PC-3 (cell line): ENCODE measurements around the gene SLC38A4. TPM values are rescaled to one million over a fixed set of nuclear protein-coding genes. Genes with fewer than 3 reads are reported as not detected.
"Not testable (repeated sequence)": the region's sequence is repeated elsewhere in the genome, so short reads cannot be mapped to it uniquely, and the experiment has no call there.

Experiments used
- ATAC-seq: fragments of 200-7000 bp; cut with Tn5 transposase; 2 replicates; pipeline ENCODE4 v1.9.1; 2020; ENCODE audit warnings: mild to moderate bottlenecking, moderate library complexity
- BruUV-seq: library from RNA; stranded (reverse); fragments of 400-500 nt; replicated peaks from 2 replicates; lab custom pipeline; 2021; lab: Mats Ljungman, UMichigan
- CTCF ChIA-PET: fragments of 300-600 bp; sonication (Branson Sonifier 250); formaldehyde crosslinking; loops from one replicate; lab custom pipeline; 2022; ENCODE audit warnings: antibody characterized with exemption; lab: Charles Lee
- POLR2A ChIA-PET: fragments of 300-600 bp; sonication (Branson Sonifier 250); formaldehyde crosslinking; loops from one replicate; lab custom pipeline; 2022; ENCODE audit warnings: antibody characterized with exemption; ENCODE audit not compliant: unreplicated experiment; lab: Charles Lee
- DNase-seq: peaks from one replicate; pipeline ENCODE4 v3.0.0-alpha.2; 2015
- H2AFZ ChIP-seq: fragments of 300-600 bp; sonication (generic); 2 replicates; pipeline ENCODE4 v1.6.0; 2016; ENCODE audit warnings: antibody characterized with exemption, low read length
- H3F3A ChIP-seq: fragments of 300-600 bp; sonication (generic); one replicate; pipeline ENCODE4 v1.6.0; 2017; ENCODE audit warnings: antibody characterized with exemption, low read length, control low read depth, mild to moderate bottlenecking; ENCODE audit not compliant: unreplicated experiment
- H3K27ac ChIP-seq: fragments of 300-600 bp; sonication (generic); 2 replicates; pipeline ENCODE4 v1.5.1; 2016; ENCODE audit warnings: mild to moderate bottlenecking, low read length
- H3K27me3 ChIP-seq: fragments of 300-600 bp; sonication (generic); 2 replicates; pipeline ENCODE4 v1.6.1; 2016; ENCODE audit warnings: low read length, mixed read lengths
- H3K36me3 ChIP-seq: fragments of 300-600 bp; sonication (generic); 2 replicates; pipeline ENCODE4 v1.6.1; 2016; ENCODE audit warnings: low read depth, mixed run types, low read length, mixed read lengths
- H3K4me1 ChIP-seq: fragments of 300-600 bp; sonication (generic); 2 replicates; pipeline ENCODE4 v1.5.1; 2016; ENCODE audit warnings: low read length; ENCODE audit not compliant: insufficient read depth
- H3K4me2 ChIP-seq: fragments of 300-600 bp; sonication (generic); 2 replicates; pipeline ENCODE4 v1.6.0; 2016; ENCODE audit warnings: low read length
- H3K4me3 ChIP-seq: fragments of 300-600 bp; sonication (generic); 2 replicates; pipeline ENCODE4 v1.5.1; 2016; ENCODE audit warnings: mild to moderate bottlenecking, low read length, mixed read lengths
- H3K79me2 ChIP-seq: fragments of 300-600 bp; sonication (generic); 2 replicates; pipeline ENCODE4 v1.6.1; 2017; ENCODE audit warnings: low read length, mixed read lengths
- H3K9ac ChIP-seq: fragments of 300-600 bp; sonication (generic); 2 replicates; pipeline ENCODE4 v1.6.0; 2016; ENCODE audit warnings: mild to moderate bottlenecking, low read length
- H3K9me2 ChIP-seq: fragments of 300-600 bp; sonication (generic); replicated peaks from 2 replicates; pipeline ENCODE4 v1.6.1; 2016; ENCODE audit warnings: mixed run types, low read length, mixed read lengths
- H3K9me3 ChIP-seq: fragments of 300-600 bp; sonication (generic); 2 replicates; pipeline ENCODE4 v1.6.1; 2016; ENCODE audit warnings: low read length, mixed read lengths
- H4K20me1 ChIP-seq: fragments of 300-600 bp; sonication (generic); 2 replicates; pipeline ENCODE4 v1.6.1; 2016; ENCODE audit warnings: low read length, mixed read lengths
- CTCF ChIP-seq: fragments of 300-600 bp; sonication (generic); conservative IDR thresholded peaks from 2 replicates; pipeline ENCODE4 v1.5.1; 2017; ENCODE audit warnings: antibody characterized with exemption, low read depth, mild to moderate bottlenecking, low read length
- EZH2 ChIP-seq: fragments of 300-600 bp; sonication (generic); IDR thresholded peaks from one replicate; pipeline ENCODE4 v1.6.1; 2017; ENCODE audit warnings: antibody characterized with exemption, mild to moderate bottlenecking, low read length; ENCODE audit not compliant: unreplicated experiment
- EZH2phosphoT487 ChIP-seq: fragments of 300-600 bp; sonication (generic); IDR thresholded peaks from 2 replicates; pipeline ENCODE4 v1.6.1; 2018; ENCODE audit warnings: mild to moderate bottlenecking, antibody characterized with exemption, low read length, borderline replicate concordance
- intact Hi-C: fragments of 100-400 bp; cut with micrococcal nuclease; formaldehyde crosslinking; loops from 2 replicates; pipeline ENCODE4 v1.9.0; 2023
- total RNA-seq: library from RNA; depleted of rRNA; stranded (reverse); fragments of >200 nt; gene quantifications from 2 replicates; pipeline ENCODE4 v1.2.3, GENCODE V29; 2014

The SLC38A4 gene
- total RNA-seq, 1 experiment from 2014 or later: not detected

GRCh38 chr12:46749322-46749721 lies 76.5 kb downstream of the SLC38A4 start:
- Histone ChIP-seq H3K4me1 (peaks cover 16% of the 10 kb centered on the region), H3K9ac (no peak overlapping the region), H3F3A (peaks cover 7% of the 10 kb centered on the region), H3K9me2 (no peaks in the 10 kb centered on the region), H3K9me3 (no peaks in the 10 kb centered on the region), H3K36me3 (no peaks in the 10 kb centered on the region), H2AFZ (no peak overlapping the region), H3K27ac (no peak overlapping the region), H3K4me2 (no peak overlapping the region), H3K79me2 (no peaks in the 10 kb centered on the region), H3K4me3 (no peak overlapping the region), H4K20me1 (no peaks in the 10 kb centered on the region), H3K27me3 (no peaks in the 10 kb centered on the region)
- ATAC-seq: no peak
- BruUV-seq: no TSS peak
- no peak for TF ChIP-seq EZH2phosphoT487
- no peak for TF ChIP-seq EZH2
- TF ChIP-seq CTCF: no peak
- CTCF ChIA-PET: no interaction called here
- DNase-seq: no peak
- POLR2A ChIA-PET: no interaction called here
- intact Hi-C loops: no loop called here

GRCh38 chr12:46744283-46744682 lies 81.5 kb downstream of the SLC38A4 start:
- no peak overlapping the region for H3K4me2 ChIP-seq
- H3K4me3 ChIP-seq: no peak overlapping the region
- H3K9ac ChIP-seq: no peak overlapping the region
- no peaks in the 10 kb centered on the region for H3K27me3 ChIP-seq
- CTCF ChIA-PET: no interaction called here
- no peaks in the 10 kb centered on the region for H4K20me1 ChIP-seq
- H2AFZ ChIP-seq: no peak overlapping the region
- no peaks in the 10 kb centered on the region for H3K9me3 ChIP-seq
- no peaks in the 10 kb centered on the region for H3K79me2 ChIP-seq
- ATAC-seq (no peak), DNase-seq (no peak)
- BruUV-seq: no TSS peak
- no peak for TF ChIP-seq EZH2
- no peak for TF ChIP-seq CTCF
- no peak for TF ChIP-seq EZH2phosphoT487
- no peaks in the 10 kb centered on the region for H3K4me1 ChIP-seq
- H3K9me2 ChIP-seq: no peaks in the 10 kb centered on the region
- H3K27ac ChIP-seq: no peak overlapping the region
- no peaks in the 10 kb centered on the region for H3K36me3 ChIP-seq
- intact Hi-C loops: no loop called here
- POLR2A ChIA-PET: no interaction called here
- H3F3A ChIP-seq: no peaks in the 10 kb centered on the region

GRCh38 chr12:46743456-46743855 lies 82.3 kb downstream of the SLC38A4 start:
- H3K4me3 ChIP-seq: no peak overlapping the region
- CTCF ChIA-PET: no interaction called here
- intact Hi-C loops: no loop called here
- no peaks in the 10 kb centered on the region for H3K4me1 ChIP-seq
- TF ChIP-seq EZH2: no peak
- no TSS peak for BruUV-seq
- DNase-seq (no peak), ATAC-seq (no peak)
- no peak overlapping the region for H3K9ac ChIP-seq
- no peaks in the 10 kb centered on the region for H3K79me2 ChIP-seq
- no peak overlapping the region for H2AFZ ChIP-seq
- no peaks in the 10 kb centered on the region for H3K27me3 ChIP-seq
- POLR2A ChIA-PET: no interaction called here
- no peaks in the 10 kb centered on the region for H4K20me1 ChIP-seq
- H3K36me3 ChIP-seq: no peaks in the 10 kb centered on the region
- H3K27ac ChIP-seq: no peak overlapping the region
- H3F3A ChIP-seq: no peaks in the 10 kb centered on the region
- no peak overlapping the region for H3K4me2 ChIP-seq
- H3K9me3 ChIP-seq: no peaks in the 10 kb centered on the region
- no peaks in the 10 kb centered on the region for H3K9me2 ChIP-seq

- DNase-seq, H3K4me1 ChIP-seq, H3K36me3 ChIP-seq, H3K27ac ChIP-seq, H3K4me3 ChIP-seq, H3K79me2 ChIP-seq, ATAC-seq, intact Hi-C loops, H3K27me3 ChIP-seq, H3K9me3 ChIP-seq, POLR2A ChIA-PET, H4K20me1 ChIP-seq, H3K9me2 ChIP-seq, H3K4me2 ChIP-seq, H3K9ac ChIP-seq, H3F3A ChIP-seq, H2AFZ ChIP-seq, BruUV-seq, CTCF ChIA-PET: not testable (repeated sequence)
Measured at GRCh38 chr12:46742271-46742670, 83.5 kb downstream of the SLC38A4 start.
